Camera-type eye (tissue), 1 donor: ENCODE results near the gene RPL36AL. TPM values are rescaled to one million over a fixed set of nuclear protein-coding genes. Genes with fewer than 3 reads are reported as not detected.

ENCODE experiments used
- total RNA-seq: library from RNA; depleted of rRNA; stranded (reverse); fragments of >200 nt; gene quantifications from one replicate; pipeline ENCODE4 v1.2.3, GENCODE V29; 2014

The RPL36AL gene
- 76.9 TPM for total RNA-seq

GRCh38 chr14:49620182-49621113 lies at the start of gene RPL36AL, which contains the start of gene MGAT2:
Gene RPL36AL (minus strand): TSS chr14:49620626. CDS start chr14:49619104, 1,522 bp downstream.
Gene MGAT2 (plus strand): TSS chr14:49620799. CDS start chr14:49621269, 470 bp downstream.

GRCh38 chr14:49634547-49635334 lies 14.3 kb upstream of the RPL36AL start, which contains the start of gene DNAAF2:
Gene DNAAF2 (minus strand): TSS chr14:49635244. CDS start chr14:49635149, 95 bp downstream.

DNA sequence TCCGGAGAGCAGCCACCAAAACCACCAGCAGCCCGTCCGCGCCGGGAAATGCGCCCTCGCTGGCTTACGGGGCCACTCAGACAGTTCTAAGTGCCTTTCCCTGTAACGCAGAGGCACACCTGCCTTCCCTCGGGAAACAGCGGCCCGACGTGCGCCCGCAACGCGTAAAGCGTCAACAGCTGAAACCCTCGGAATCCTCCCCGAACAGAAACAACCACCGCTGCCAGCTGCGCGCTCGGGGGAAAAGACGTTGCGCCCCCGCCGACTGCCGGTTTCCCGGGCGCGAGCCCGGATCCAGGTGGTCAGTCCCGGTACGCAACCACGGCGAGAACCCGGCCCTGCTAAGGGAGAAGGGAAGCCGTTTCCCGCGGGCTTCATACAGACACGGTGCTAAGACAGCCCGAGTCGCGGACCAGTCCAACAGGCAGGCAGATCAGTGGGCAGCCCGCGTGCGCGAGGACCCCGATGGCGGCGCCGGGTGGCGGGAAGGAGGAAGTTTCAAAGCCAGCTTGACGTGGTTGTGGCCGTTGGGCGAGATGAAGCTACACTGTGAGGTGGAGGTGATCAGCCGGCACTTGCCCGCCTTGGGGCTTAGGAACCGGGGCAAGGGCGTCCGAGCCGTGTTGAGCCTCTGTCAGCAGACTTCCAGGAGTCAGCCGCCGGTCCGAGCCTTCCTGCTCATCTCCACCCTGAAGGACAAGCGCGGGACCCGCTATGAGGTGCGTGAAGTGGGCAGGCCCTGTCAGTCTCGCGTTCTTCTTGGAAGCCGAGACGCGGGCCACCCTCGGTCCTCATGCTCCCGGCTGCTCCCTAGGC lies 21.7 kb downstream of the RPL36AL start, which contains the start of gene LRR1:
LRR1 (plus strand) TSS at position 456 of the 816 bp plus-strand sequence; CDS start at position 537, 81 bp downstream.

DNA sequence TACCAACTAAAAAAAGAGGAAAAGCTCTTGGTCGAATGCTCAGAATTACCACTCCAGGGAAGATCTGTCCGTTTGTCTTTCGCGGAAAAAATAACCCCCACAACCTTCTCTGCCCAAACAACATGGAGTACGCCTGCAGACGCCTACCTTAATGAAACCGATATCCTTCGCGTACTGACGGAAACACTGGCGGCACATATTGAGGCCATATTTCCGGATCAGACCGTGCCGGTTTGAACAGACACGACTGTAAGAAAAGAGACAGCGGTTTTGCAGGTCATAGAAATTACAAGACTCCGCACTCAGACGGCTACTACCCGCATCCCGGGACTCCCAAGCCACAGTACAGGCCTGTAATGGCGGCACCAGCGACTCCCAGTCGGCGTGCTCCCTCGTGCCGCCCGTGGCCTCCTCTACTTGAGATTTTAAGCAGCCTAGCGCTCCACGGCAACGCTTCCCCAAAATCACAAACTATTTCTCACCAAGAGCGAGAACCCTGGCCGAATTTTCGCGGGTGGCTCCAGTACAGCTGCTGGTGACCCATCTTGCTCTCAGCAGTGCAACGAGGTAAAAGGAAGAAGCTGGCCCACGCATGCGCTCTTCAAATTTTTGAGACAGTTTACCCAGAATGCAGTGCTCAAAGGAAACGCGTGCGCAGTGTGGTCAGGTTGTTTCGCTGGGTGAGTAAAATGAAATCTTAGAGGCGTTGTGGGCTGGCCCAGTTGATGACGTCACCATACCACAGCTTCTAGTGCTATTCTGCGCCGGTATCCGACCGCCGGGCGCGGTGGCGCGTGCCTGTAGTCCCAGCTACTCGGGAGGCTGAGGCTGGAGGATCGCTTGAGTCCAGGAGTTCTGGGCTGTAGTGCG lies 34.4 kb downstream of the RPL36AL start, which contains the start of gene RPS29:
RPS29 (minus strand) TSS at position 578 of the 870 bp plus-strand sequence; CDS start at position 544, 34 bp downstream.

Other genes with a start within 250 kb of the RPL36AL start
- 1,905 TPM for gene RPS29, start 34.2 kb downstream of the RPL36AL start, total RNA-seq
- 9.2 TPM for gene LRR1, start 21.7 kb downstream of the RPL36AL start, total RNA-seq
- gene MGAT2, start 173 bp upstream of the RPL36AL start, total RNA-seq: 34.1 TPM
- gene DNAAF2, start 14.6 kb upstream of the RPL36AL start, total RNA-seq: 22.7 TPM
- 14.3 TPM for gene POLE2, start 67.6 kb upstream of the RPL36AL start, total RNA-seq
- 14.6 TPM for gene KLHDC1, start 72.5 kb upstream of the RPL36AL start, total RNA-seq
- 119 TPM for gene KLHDC2, start 147.5 kb upstream of the RPL36AL start, total RNA-seq
- gene NEMF, start 232.2 kb upstream of the RPL36AL start, total RNA-seq: 157 TPM